ENCODE data around the gene GPBP1L1. TPM values are rescaled to one million over a fixed set of nuclear protein-coding genes. Genes with fewer than 3 reads are reported as not detected.
A peak's percentile ranks its signal among the peaks of the same experiment; 100 is the strongest.

Gene GPBP1L1
- total and polyA plus RNA-seq, 2 of the 13 experiments (the other 11 are each of a cell fraction or from before 2014, with no cell fraction given), result 45.9 to 86.1 TPM

- TF ChIP-seq ZBTB40 (IDR thresholded peaks at IDR 0.05) (no peak; the same call in 1 of the 2 replicates), ZBTB40 (CRISPR knock-in tag; IDR thresholded peaks at IDR 0.05) (peak; percentile 50; the same call in 1 of the 2 replicates), MED8 (CRISPR knock-in tag; IDR thresholded peaks at IDR 0.05; ENCODE audit: insufficient replicate concordance) (no peak), KLF12 (CRISPR knock-in tag; IDR thresholded peaks at IDR 0.05; ENCODE audit: borderline replicate concordance) (peak; percentile 32; the same call in 1 of the 2 replicates), DNMT1 (CRISPR knock-in tag; IDR thresholded peaks at IDR 0.05) (no peak), CENPX (CRISPR knock-in tag; IDR thresholded peaks at IDR 0.05) (no peak), NFRKB (IDR thresholded peaks at IDR 0.05) (no peak), GTF2F1 (IDR thresholded peaks at IDR 0.05; ENCODE audit: low read length) (0 out of 2 replicates have a peak, but pooled peaks have one; percentile 50), MAZ (IDR thresholded peaks at IDR 0.05; ENCODE audit: borderline replicate concordance, low read depth, low read length) (0 out of 2 replicates have a peak, but pooled peaks have one; percentile 14), MAZ (CRISPR knock-in tag; IDR thresholded peaks at IDR 0.05; ENCODE audit: low read depth) (no peak), MXD4 (CRISPR knock-in tag; IDR thresholded peaks at IDR 0.05) (peak; percentile 12; the same call in 1 of the 2 replicates), SAFB2 (CRISPR knock-in tag; IDR thresholded peaks at IDR 0.05; ENCODE audit: borderline replicate concordance, low read depth) (no peak), FLYWCH1 (CRISPR knock-in tag; IDR thresholded peaks at IDR 0.05) (no peak), MYNN (CRISPR knock-in tag; IDR thresholded peaks at IDR 0.05; ENCODE audit: low read depth) (no peak; the same call in 1 of the 2 replicates), TBX2 (CRISPR knock-in tag; IDR thresholded peaks at IDR 0.05; ENCODE audit: borderline replicate concordance) (no peak), ZFYVE20 (CRISPR knock-in tag; IDR thresholded peaks at IDR 0.05; ENCODE audit: borderline replicate concordance, low read depth) (no peak), NFATC3 (CRISPR knock-in tag; IDR thresholded peaks at IDR 0.05) (no peak), MTA1 (CRISPR knock-in tag; IDR thresholded peaks at IDR 0.05; ENCODE audit: borderline replicate concordance) (no peak), GTF3A (CRISPR knock-in tag; conservative IDR thresholded peaks at IDR 0.05) (no peak), HNRNPUL1 (IDR thresholded peaks at IDR 0.05; ENCODE audit: low read depth, low read length) (no peak)
- TF ChIP-seq, protein P1, sequence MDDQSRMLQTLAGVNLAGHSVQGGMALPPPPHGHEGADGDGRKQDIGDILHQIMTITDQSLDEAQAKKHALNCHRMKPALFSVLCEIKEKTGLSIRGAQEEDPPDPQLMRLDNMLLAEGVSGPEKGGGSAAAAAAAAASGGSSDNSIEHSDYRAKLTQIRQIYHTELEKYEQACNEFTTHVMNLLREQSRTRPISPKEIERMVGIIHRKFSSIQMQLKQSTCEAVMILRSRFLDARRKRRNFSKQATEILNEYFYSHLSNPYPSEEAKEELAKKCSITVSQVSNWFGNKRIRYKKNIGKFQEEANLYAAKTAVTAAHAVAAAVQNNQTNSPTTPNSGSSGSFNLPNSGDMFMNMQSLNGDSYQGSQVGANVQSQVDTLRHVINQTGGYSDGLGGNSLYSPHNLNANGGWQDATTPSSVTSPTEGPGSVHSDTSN (CRISPR knock-in tag; IDR thresholded peaks at IDR 0.05; ENCODE audit: borderline replicate concordance), result no peak
Observed at GRCh38 chr1:45583666-45584350, 102.5 kb downstream of the GPBP1L1 start, which contains the start of gene NASP (continued).
